ENCODE measurements around the gene MRPL14. TPM values are rescaled to one million over a fixed set of nuclear protein-coding genes. Genes with fewer than 3 reads are reported as not detected.
"Not testable (repeated sequence)": the region's sequence is repeated elsewhere in the genome, so short reads cannot be mapped to it uniquely, and the experiment has no call there.

The MRPL14 gene
- total RNA-seq, 1 donor from 2014 or later, result 36.1 TPM

DNA sequence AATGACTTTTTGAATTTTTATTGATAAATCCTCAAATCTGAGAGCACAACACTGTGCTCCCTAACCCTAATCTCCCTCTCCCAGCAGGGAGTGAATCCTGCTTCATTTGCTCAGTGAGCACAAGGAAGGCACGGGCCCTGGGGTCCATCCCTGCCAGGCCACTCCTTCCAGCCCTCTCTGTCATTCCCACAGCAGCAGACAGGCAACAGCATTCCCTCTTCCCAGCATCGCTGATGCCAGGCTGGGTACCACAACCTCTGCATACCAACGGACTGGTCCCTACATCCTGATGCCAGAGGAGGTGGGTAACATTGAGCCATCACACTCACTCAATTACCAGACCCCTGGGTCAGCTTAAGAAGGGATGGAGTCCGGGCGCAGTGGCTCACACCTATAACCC lies 34.2 kb downstream of the MRPL14 start:
- TF ChIP-seq, protein P1, sequence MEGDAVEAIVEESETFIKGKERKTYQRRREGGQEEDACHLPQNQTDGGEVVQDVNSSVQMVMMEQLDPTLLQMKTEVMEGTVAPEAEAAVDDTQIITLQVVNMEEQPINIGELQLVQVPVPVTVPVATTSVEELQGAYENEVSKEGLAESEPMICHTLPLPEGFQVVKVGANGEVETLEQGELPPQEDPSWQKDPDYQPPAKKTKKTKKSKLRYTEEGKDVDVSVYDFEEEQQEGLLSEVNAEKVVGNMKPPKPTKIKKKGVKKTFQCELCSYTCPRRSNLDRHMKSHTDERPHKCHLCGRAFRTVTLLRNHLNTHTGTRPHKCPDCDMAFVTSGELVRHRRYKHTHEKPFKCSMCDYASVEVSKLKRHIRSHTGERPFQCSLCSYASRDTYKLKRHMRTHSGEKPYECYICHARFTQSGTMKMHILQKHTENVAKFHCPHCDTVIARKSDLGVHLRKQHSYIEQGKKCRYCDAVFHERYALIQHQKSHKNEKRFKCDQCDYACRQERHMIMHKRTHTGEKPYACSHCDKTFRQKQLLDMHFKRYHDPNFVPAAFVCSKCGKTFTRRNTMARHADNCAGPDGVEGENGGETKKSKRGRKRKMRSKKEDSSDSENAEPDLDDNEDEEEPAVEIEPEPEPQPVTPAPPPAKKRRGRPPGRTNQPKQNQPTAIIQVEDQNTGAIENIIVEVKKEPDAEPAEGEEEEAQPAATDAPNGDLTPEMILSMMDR (IDR thresholded peaks at IDR 0.05), result no peak
- TF ChIP-seq POLR2AphosphoS5 (IDR thresholded peaks at IDR 0.05; ENCODE audit: insufficient read depth in 1 of 2, low read depth in 1 of 2) (no peak), POLR2A (IDR thresholded peaks at IDR 0.05) (no peak)
- DNase-seq (ENCODE audit: extremely low spot score in 2 of 2), result no peak
- Histone ChIP-seq H3K27me3 (no peaks in the 10 kb centered on the region), H3K36me3 (no peaks in the 10 kb centered on the region), H3K4me3 (no peak overlapping the region), H3K9me3 (no peaks in the 10 kb centered on the region), H3K27ac (no peak overlapping the region), H3K4me1 (no peaks in the 10 kb centered on the region)
- intact Hi-C loops (cut with DNase I), result loop anchor here (10.0 kb wide), 1 partner anchor 232 kb away; no protein-coding TSS in a partner anchor

- DNase-seq (ENCODE audit: extremely low spot score in 2 of 2), result no peak
- H3K36me3 ChIP-seq, result no peaks in the 10 kb centered on the region
- intact Hi-C loops (cut with DNase I), result loop anchor here (10.0 kb wide), 1 partner anchor 233 kb away; no protein-coding TSS in a partner anchor
These were observed 35.0 kb downstream of the MRPL14 start for GRCh38 chr6:44091981-44092884.

DNA sequence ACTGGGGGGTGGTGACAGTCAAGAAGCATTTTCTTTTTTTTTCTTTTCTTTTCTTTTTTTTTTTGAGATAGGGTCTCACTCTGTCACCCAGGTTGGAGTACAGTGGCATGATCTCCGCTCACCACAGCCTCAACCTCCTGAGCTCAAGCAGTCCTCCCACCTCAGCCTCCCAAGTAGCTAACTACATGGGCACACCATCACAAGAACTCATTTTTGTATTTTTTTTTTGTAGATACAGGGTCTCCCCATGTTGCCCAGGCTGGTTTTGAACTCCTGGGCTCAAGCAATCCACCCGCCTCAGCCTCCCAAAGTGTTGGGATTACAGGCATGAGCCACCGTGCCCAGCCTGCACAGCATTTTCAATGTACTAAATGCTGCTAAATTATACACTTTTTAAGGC lies 35.9 kb downstream of the MRPL14 start:
- DNase-seq (ENCODE audit: extremely low spot score in 2 of 2); H3K4me3 ChIP-seq; H3K4me1 ChIP-seq; H3K27ac ChIP-seq; H3K27me3 ChIP-seq; H3K9me3 ChIP-seq; H3K36me3 ChIP-seq: not testable (repeated sequence)
- intact Hi-C loops (cut with DNase I), result loop anchor here (10.0 kb wide), 1 partner anchor 233 kb away; no protein-coding TSS in a partner anchor

More at GRCh38 chr6:44091981-44092884, 35.0 kb downstream of the MRPL14 start:
- Histone ChIP-seq H3K27ac (no peak overlapping the region), H3K4me3 (no peak overlapping the region), H3K9me3 (no peaks in the 10 kb centered on the region), H3K27me3 (no peaks in the 10 kb centered on the region), H3K4me1 (no peaks in the 10 kb centered on the region)
- TF ChIP-seq POLR2A (IDR thresholded peaks at IDR 0.05) (no peak), POLR2AphosphoS5 (IDR thresholded peaks at IDR 0.05; ENCODE audit: insufficient read depth in 1 of 2, low read depth in 1 of 2) (no peak)
- TF ChIP-seq, protein P1 (IDR thresholded peaks at IDR 0.05), result no peak

DNA sequence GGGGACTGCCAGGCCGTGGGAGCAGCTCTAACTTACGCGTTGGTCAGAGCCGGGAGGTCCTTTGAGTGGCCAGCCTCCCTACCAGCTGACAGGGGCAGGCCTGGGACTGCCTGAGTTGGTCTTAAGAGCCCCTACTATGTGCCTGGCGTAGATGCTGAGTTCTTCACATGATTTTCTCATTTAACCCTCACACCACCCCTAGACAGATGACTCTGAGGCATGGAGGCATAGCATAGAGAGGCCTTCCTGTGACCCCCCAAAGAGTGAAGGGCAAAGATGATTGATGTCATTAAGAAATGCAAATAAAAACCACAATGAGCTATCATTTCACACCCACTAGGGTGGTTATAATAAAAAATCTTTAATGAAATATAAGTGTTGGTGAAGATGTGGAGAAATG lies 36.8 kb downstream of the MRPL14 start:
- TF ChIP-seq, protein P1 (IDR thresholded peaks at IDR 0.05), result no peak
- TF ChIP-seq POLR2AphosphoS5 (IDR thresholded peaks at IDR 0.05; ENCODE audit: insufficient read depth in 1 of 2, low read depth in 1 of 2), result no peak
- no peak for TF ChIP-seq POLR2A (IDR thresholded peaks at IDR 0.05)
- intact Hi-C loops (cut with DNase I), result loop anchor here (10.0 kb wide), 1 partner anchor 234 kb away; no protein-coding TSS in a partner anchor

GRCh38 chr6:44088827-44089590 lies 38.2 kb downstream of the MRPL14 start:
- Histone ChIP-seq H3K9me3 (no peaks in the 10 kb centered on the region), H3K27ac (no peak overlapping the region), H3K4me3 (no peak overlapping the region), H3K36me3 (no peaks in the 10 kb centered on the region), H3K4me1 (no peaks in the 10 kb centered on the region), H3K27me3 (no peaks in the 10 kb centered on the region)
- DNase-seq (ENCODE audit: extremely low spot score in 2 of 2), result no peak
- no peak for TF ChIP-seq POLR2AphosphoS5 (IDR thresholded peaks at IDR 0.05; ENCODE audit: insufficient read depth in 1 of 2, low read depth in 1 of 2)
- no peak for TF ChIP-seq POLR2A (IDR thresholded peaks at IDR 0.05)
- intact Hi-C loops (cut with DNase I), result no loop called here

More for the DNA sequence above, 36.8 kb downstream of the MRPL14 start:
- DNase-seq (ENCODE audit: extremely low spot score in 2 of 2), result no peak
- Histone ChIP-seq H3K27me3 (no peaks in the 10 kb centered on the region), H3K36me3 (no peaks in the 10 kb centered on the region), H3K9me3 (no peaks in the 10 kb centered on the region), H3K4me3 (no peak overlapping the region), H3K4me1 (no peaks in the 10 kb centered on the region), H3K27ac (no peak overlapping the region)
